H1 (cell line): ENCODE results near the gene ENOSF1. TPM values are rescaled to one million over a fixed set of nuclear protein-coding genes. Genes with fewer than 3 reads are reported as not detected.

ENCODE experiments used
- CTCF ChIA-PET: fragments of 300-600 bp; sonication (Branson Sonifier 250); formaldehyde crosslinking; loops from one replicate; lab custom pipeline; 2021; ENCODE audit not compliant: partially characterized antibody; lab: Charles Lee
- POLR2A ChIA-PET: fragments of 300-600 bp; sonication (Branson Sonifier 250); formaldehyde crosslinking; loops from one replicate; lab custom pipeline; 2021; ENCODE audit warnings: inconsistent platforms; ENCODE audit not compliant: partially characterized antibody; lab: Charles Lee
- DNase-seq, 2 experiments: peaks; one replicate each; pipeline versions ENCODE4 v3.0.0 to v3.0.0-alpha.2; 2010 to 2022; ENCODE audit warnings: low spot score in 2 of 2, low read depth in 1 of 2, mixed read lengths in 1 of 2
- FAIRE-seq: peaks from 2 replicates; lab custom pipeline; 2011; peaks lifted over from hg19 to GRCh38; lab: Jason Lieb, UNC
- H2AFZ ChIP-seq: 2 replicates; pipeline ENCODE4 v1.8.1; 2012; ENCODE audit warnings: low read length, inconsistent platforms
- H2AK5ac ChIP-seq: 2 replicates; pipeline ENCODE4 v1.6.1; 2013; ENCODE audit warnings: low read depth, low read length
- H2BK120ac ChIP-seq: replicated peaks from 2 replicates; pipeline ENCODE3; 2013; ENCODE audit warnings: low read depth, low read length, inconsistent platforms
- H2BK12ac ChIP-seq: 2 replicates; pipeline ENCODE4 v1.6.1; 2013; ENCODE audit warnings: low read depth, low read length
- H2BK15ac ChIP-seq: 2 replicates; pipeline ENCODE4 v1.6.1; 2013; ENCODE audit warnings: low read length
- H2BK20ac ChIP-seq: 2 replicates; pipeline ENCODE4 v1.6.1; 2013; ENCODE audit warnings: low read length
- H2BK5ac ChIP-seq: 2 replicates; pipeline ENCODE4 v1.6.1; 2013; ENCODE audit warnings: low read depth, low read length
- H3K14ac ChIP-seq: 2 replicates; pipeline ENCODE4 v1.6.1; 2013; ENCODE audit warnings: inconsistent platforms; ENCODE audit not compliant: insufficient read length
- H3K18ac ChIP-seq: 2 replicates; pipeline ENCODE4 v1.6.1; 2013; ENCODE audit warnings: low read length; ENCODE audit errors: extremely low read depth
- H3K23ac ChIP-seq: 2 replicates; pipeline ENCODE4 v1.6.1; 2013; ENCODE audit warnings: inconsistent platforms; ENCODE audit not compliant: insufficient read length
- H3K23me2 ChIP-seq: 2 replicates; pipeline ENCODE4 v1.6.1; 2013; ENCODE audit warnings: low read depth, low read length
- H3K27ac ChIP-seq: 2 replicates; pipeline ENCODE4 v1.6.1; 2011; ENCODE audit warnings: low read depth, low read length, inconsistent platforms
- H3K27me3 ChIP-seq, 4 experiments: replicated peaks in 1 of 4; 1 replicate in 1 of 4; 2 replicates in 3 of 4; pipeline versions ENCODE4 v1.6.1 to v1.8.1; 2011 to 2013; ENCODE audit warnings: low read length in 3 of 4, mild to moderate bottlenecking in 3 of 4, inconsistent platforms in 2 of 4, mixed read lengths in 2 of 4, moderate library complexity in 1 of 4; ENCODE audit not compliant: control insufficient read depth in 3 of 4, insufficient read depth in 3 of 4; ENCODE audit errors: extremely low read depth in 1 of 4
- H3K36me3 ChIP-seq, 4 experiments: 2 replicates each; pipeline versions ENCODE4 v1.6.1 to v1.8.1; 2011 to 2013; ENCODE audit warnings: mild to moderate bottlenecking in 4 of 4, low read length in 3 of 4, moderate library complexity in 2 of 4, control low read depth in 1 of 4, inconsistent platforms in 1 of 4; ENCODE audit not compliant: insufficient read depth in 4 of 4, control insufficient read depth in 2 of 4
- H3K4ac ChIP-seq: replicated peaks from 2 replicates; pipeline ENCODE3; 2013; ENCODE audit warnings: low read length, low read depth, mixed read lengths, inconsistent platforms; ENCODE audit not compliant: insufficient read length
- H3K4me1 ChIP-seq, 4 experiments: replicated peaks in 1 of 4; 1 replicate in 1 of 4; 2 replicates in 3 of 4; pipeline versions ENCODE4 v1.6.1 to v1.8.1; 2011 to 2013; ENCODE audit warnings: low read length in 3 of 4, inconsistent platforms in 2 of 4, mixed read lengths in 1 of 4; ENCODE audit not compliant: insufficient read depth in 4 of 4, control insufficient read depth in 3 of 4
- H3K4me2 ChIP-seq, 2 experiments: 2 replicates each; pipeline versions ENCODE4 v1.6.1 to v1.8.1; 2011 to 2013; ENCODE audit warnings: low read depth in 2 of 2, low read length in 2 of 2, control low read depth in 1 of 2, inconsistent platforms in 1 of 2, mild to moderate bottlenecking in 1 of 2; ENCODE audit not compliant: insufficient read depth in 1 of 2
- H3K4me3 ChIP-seq, 4 experiments: fragments of 200-600, 300-600 bp in 1 of 4; sonication (generic), shearing (Covaris generic), sonication (Bioruptor Twin) in 1 of 4; 2 replicates each; pipeline versions ENCODE4 v1.5.1 to v1.8.1; 2011 to 2016; ENCODE audit warnings: low read length in 4 of 4, low read depth in 3 of 4, control low read depth in 2 of 4, inconsistent platforms in 2 of 4, mild to moderate bottlenecking in 2 of 4, mixed read lengths in 1 of 4, moderate library complexity in 1 of 4; ENCODE audit not compliant: insufficient read depth in 2 of 4; ENCODE audit errors: extremely low read depth in 1 of 4
- H3K56ac ChIP-seq: replicated peaks from 2 replicates; pipeline ENCODE3; 2013; ENCODE audit warnings: low read depth, mild to moderate bottlenecking, mixed read lengths, low read length, inconsistent platforms; ENCODE audit not compliant: insufficient read length
- H3K79me1 ChIP-seq: 2 replicates; pipeline ENCODE4 v1.6.1; 2013; ENCODE audit warnings: low read depth, low read length, control low read depth
- H3K79me2 ChIP-seq, 2 experiments: 2 replicates each; pipeline versions ENCODE4 v1.6.1 to v1.8.1; 2012 to 2013; ENCODE audit warnings: low read length in 2 of 2, mild to moderate bottlenecking in 2 of 2, inconsistent platforms in 1 of 2; ENCODE audit not compliant: insufficient read depth in 2 of 2, control insufficient read depth in 1 of 2
- H3K9ac ChIP-seq, 4 experiments: replicated peaks in 1 of 4; 1 replicate in 1 of 4; 2 replicates in 3 of 4; pipeline versions ENCODE4 v1.6.1 to v1.8.1; 2011 to 2013; ENCODE audit warnings: low read depth in 3 of 4, low read length in 3 of 4, control low read depth in 2 of 4, mild to moderate bottlenecking in 2 of 4, moderate library complexity in 2 of 4, inconsistent platforms in 1 of 4; ENCODE audit errors: extremely low read depth in 1 of 4
- H3K9me3 ChIP-seq, 2 experiments: 2 replicates each; pipeline versions ENCODE4 v1.6.1 to v1.8.1; 2012 to 2013; ENCODE audit warnings: mild to moderate bottlenecking in 2 of 2, moderate library complexity in 2 of 2, control low read depth in 1 of 2, inconsistent platforms in 1 of 2, low read depth in 1 of 2, low read length in 1 of 2, mixed read lengths in 1 of 2; ENCODE audit not compliant: insufficient read depth in 2 of 2
- H4K20me1 ChIP-seq, 2 experiments: replicated peaks in 1 of 2; 2 replicates each; pipeline versions ENCODE3 to v1.8.1; 2011 to 2013; ENCODE audit warnings: inconsistent platforms in 2 of 2, low read length in 2 of 2, mild to moderate bottlenecking in 1 of 2; ENCODE audit not compliant: insufficient read depth in 2 of 2, control insufficient read depth in 1 of 2
- H4K5ac ChIP-seq: 2 replicates; pipeline ENCODE4 v1.6.1; 2013; ENCODE audit warnings: low read length, low read depth, mixed read lengths, inconsistent platforms; ENCODE audit not compliant: insufficient read length
- H4K8ac ChIP-seq: 2 replicates; pipeline ENCODE4 v1.8.0; 2013; ENCODE audit warnings: mild to moderate bottlenecking, moderate library complexity, low read length, inconsistent platforms; ENCODE audit not compliant: insufficient read depth; ENCODE audit errors: extremely low read depth
- H4K91ac ChIP-seq: replicated peaks from 2 replicates; pipeline ENCODE3; 2013; ENCODE audit warnings: low read length, mixed read lengths, inconsistent platforms; ENCODE audit not compliant: insufficient read length
- BACH1 ChIP-seq: IDR thresholded peaks from 2 replicates; pipeline ENCODE4 v1.6.1; 2012; ENCODE audit warnings: low read length, improper control_type of control experiment
- BCL11A ChIP-seq, 2 experiments: IDR thresholded peaks; one replicate each; pipeline ENCODE4 v1.6.1; 2011; ENCODE audit warnings: low read depth in 2 of 2, low read length in 2 of 2, mild to moderate bottlenecking in 2 of 2
- BRCA1 ChIP-seq: IDR thresholded peaks from 2 replicates; pipeline ENCODE4 v1.6.1; 2012; ENCODE audit warnings: low read depth, low read length, improper control_type of control experiment
- CBX8 ChIP-seq: fragments of 300-800, 300-1000 bp; sonication (generic); IDR thresholded peaks from 2 replicates; pipeline ENCODE4 v1.7.1; 2016; ENCODE audit warnings: low read depth, low read length, borderline replicate concordance
- HDAC6 ChIP-seq: IDR thresholded peaks from one replicate; pipeline ENCODE4 v1.7.1; 2012; ENCODE audit warnings: low read depth, mild to moderate bottlenecking, inconsistent platforms, low read length, moderate library complexity
- KDM4A ChIP-seq: IDR thresholded peaks from one replicate; pipeline ENCODE4 v1.7.1; 2012; ENCODE audit warnings: low read depth, mild to moderate bottlenecking, moderate library complexity, low read length, inconsistent platforms; ENCODE audit not compliant: severe bottlenecking
- POU5F1 ChIP-seq: IDR thresholded peaks from 2 replicates; pipeline ENCODE4 v1.6.1; 2011; ENCODE audit warnings: low read depth, mild to moderate bottlenecking, low read length, moderate library complexity
- TAF1 ChIP-seq: IDR thresholded peaks from 2 replicates; pipeline ENCODE4 v1.6.1; 2011; ENCODE audit warnings: mild to moderate bottlenecking, low read depth, low read length
- WGBS, 2 experiments: shearing (Covaris generic) in 1 of 2; methylation state at CpG; one replicate each; pipeline versions ENCODE4 v1.1.6 to v1.1.7; 2013 to 2015; ENCODE audit warnings: low lambda C conversion rate in 2 of 2, mixed read lengths in 2 of 2, inconsistent platforms in 1 of 2, low coverage in 1 of 2, missing lambda C conversion rate in 1 of 2; ENCODE audit not compliant: insufficient replicate concordance in 2 of 2, insufficient coverage in 1 of 2, insufficient read length in 1 of 2; ENCODE audit errors: extremely low coverage in 1 of 2, missing lambda C conversion rate in 1 of 2; 5-methylcytosine and 5-hydroxymethylcytosine counted together
- polyA plus RNA-seq, 7 experiments: library from polyadenylated mRNA; depleted of rRNA in 3 of 7; stranded (reverse) in 5 of 7; unstranded in 2 of 7; fragments of >200 nt in 5 of 7; fragments of 200-250 nt in 2 of 7; gene quantifications; 1 replicate in 5 of 7; 2 replicates in 1 of 7; 4 replicates in 1 of 7; pipeline versions ENCODE4 v1.2.1 to v1.2.3, GENCODE V29; 2011 to 2013; ENCODE audit warnings: missing spikeins in 2 of 7, mixed read lengths in 2 of 7
- total RNA-seq: library from RNA; stranded (reverse); fragmentation: NEBNext Ultra II Directional; extraction: Animal tissue kit (Norgen Biotek cat#: 25700); gene quantifications from 2 replicates; pipeline ENCODE4 v1.2.1, GENCODE V29; 2021
- TF ChIP-seq, protein P1 (sequence below): IDR thresholded peaks from 2 replicates; pipeline ENCODE4 v1.6.1; 2012; ENCODE audit warnings: low read length, inconsistent platforms

ENOSF1 gene
- total and polyA plus RNA-seq, 2 of the 8 experiments (the other 6 are each of a cell fraction or from before 2014, with no cell fraction given) = 15.4 to 26.4 TPM

DNA sequence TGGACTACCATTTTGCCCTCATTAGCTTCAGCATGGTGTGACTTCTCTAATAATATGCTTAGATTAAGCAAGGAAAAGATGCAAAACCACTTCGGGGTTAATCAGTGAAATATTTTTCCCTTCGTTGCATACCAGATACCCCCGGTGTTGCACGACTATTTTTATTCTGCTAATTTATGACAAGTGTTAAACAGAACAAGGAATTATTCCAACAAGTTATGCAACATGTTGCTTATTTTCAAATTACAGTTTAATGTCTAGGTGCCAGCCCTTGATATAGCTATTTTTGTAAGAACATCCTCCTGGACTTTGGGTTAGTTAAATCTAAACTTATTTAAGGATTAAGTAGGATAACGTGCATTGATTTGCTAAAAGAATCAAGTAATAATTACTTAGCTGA is 38.7 kb downstream of the ENOSF1 start:
- H3K4ac ChIP-seq = no peak overlapping the region
- H3K9ac ChIP-seq = no peak overlapping the region
- H2AK5ac ChIP-seq = no peak overlapping the region
- no peak overlapping the region for H3K4me3 ChIP-seq
- H3K36me3 ChIP-seq = peaks cover 12 to 78% (median 51%) of the 10 kb centered on the region in 4 experiments
- peaks cover 4 to 5% of the 10 kb centered on the region in 2 experiments for H4K20me1 ChIP-seq
- no peak overlapping the region for H3K14ac ChIP-seq
- no peak overlapping the region for H4K8ac ChIP-seq
- H2BK5ac ChIP-seq = no peak overlapping the region
- FAIRE-seq (no peak), DNase-seq (no peak)
- no peaks in the 10 kb centered on the region for H3K27me3 ChIP-seq
- H3K79me1 ChIP-seq = no peaks in the 10 kb centered on the region
- H4K91ac ChIP-seq = no peak overlapping the region
- H3K18ac ChIP-seq = no peak overlapping the region
- no peak overlapping the region for H2BK15ac ChIP-seq
- no peak overlapping the region for H3K27ac ChIP-seq
- TF ChIP-seq BCL11A (IDR thresholded peaks at IDR 0.05; ENCODE audit: low read depth in 2 of 2, low read length in 2 of 2) (no peak), HDAC6 (no peak), BRCA1 (no peak), TAF1 (no peak), BACH1 (no peak), CBX8 (no peak), POU5F1 (no peak), KDM4A (no peak)
- TF ChIP-seq, protein P1, sequence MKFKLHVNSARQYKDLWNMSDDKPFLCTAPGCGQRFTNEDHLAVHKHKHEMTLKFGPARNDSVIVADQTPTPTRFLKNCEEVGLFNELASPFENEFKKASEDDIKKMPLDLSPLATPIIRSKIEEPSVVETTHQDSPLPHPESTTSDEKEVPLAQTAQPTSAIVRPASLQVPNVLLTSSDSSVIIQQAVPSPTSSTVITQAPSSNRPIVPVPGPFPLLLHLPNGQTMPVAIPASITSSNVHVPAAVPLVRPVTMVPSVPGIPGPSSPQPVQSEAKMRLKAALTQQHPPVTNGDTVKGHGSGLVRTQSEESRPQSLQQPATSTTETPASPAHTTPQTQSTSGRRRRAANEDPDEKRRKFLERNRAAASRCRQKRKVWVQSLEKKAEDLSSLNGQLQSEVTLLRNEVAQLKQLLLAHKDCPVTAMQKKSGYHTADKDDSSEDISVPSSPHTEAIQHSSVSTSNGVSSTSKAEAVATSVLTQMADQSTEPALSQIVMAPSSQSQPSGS = no peak
- no peak overlapping the region for H2BK20ac ChIP-seq
- no peak overlapping the region for H3K4me2 ChIP-seq
- POLR2A ChIA-PET = interaction anchor here (1.3 to 2.4 kb wide), 3 partner anchors 13 to 32 kb away, joined by 4 to 6 read pairs (median 5); partner anchors contain the start of gene TYMS
- no peak overlapping the region for H4K5ac ChIP-seq
- no peak overlapping the region for H3K23ac ChIP-seq
- H3K56ac ChIP-seq = no peak overlapping the region
- no peaks in the 10 kb centered on the region for H3K23me2 ChIP-seq
- H2BK120ac ChIP-seq = no peak overlapping the region
- 94% methylated on average over 5 of the region's 5 CpGs; no CpG with 5 or more reads in 1 of the 2 experiments for WGBS, 2 experiments
- CTCF ChIA-PET = interaction anchor here (0.6 to 2.0 kb wide), 5 partner anchors 15 to 158 kb away, joined by 3 to 10 read pairs (median 3); no protein-coding TSS in a partner anchor
- H3K4me1 ChIP-seq = no peaks in the 10 kb centered on the region
- no peak overlapping the region for H2AFZ ChIP-seq
- no peaks in the 10 kb centered on the region for H3K9me3 ChIP-seq
- no peak overlapping the region for H2BK12ac ChIP-seq
- no peaks in the 10 kb centered on the region for H3K79me2 ChIP-seq
